Left lung (tissue), 10 donors: Measurements from ENCODE around the gene CUX1. TPM values are rescaled to one million over a fixed set of nuclear protein-coding genes. Genes with fewer than 3 reads are reported as not detected.

Source experiments
- ATAC-seq: fragments of 200-7000 bp; cut with Tn5 transposase; one replicate; pipeline ENCODE4 v1.9.1; 2020; ENCODE audit warnings: moderate library complexity
- DNase-seq, 4 donors: peaks; one replicate each; pipeline ENCODE4 v3.0.0-alpha.2; 2013 to 2020
- H3K27ac ChIP-seq, 2 donors: fragments of 200-600 bp; sonication (generic) in 1 of 2; one replicate each; pipeline versions ENCODE4 v1.5.0 to v1.8.0; 2020 to 2021
- H3K27me3 ChIP-seq, 2 donors: fragments of 200-600 bp; sonication (generic) in 1 of 2; one replicate each; pipeline versions ENCODE4 v1.5.0 to v1.8.0; 2020 to 2021
- H3K36me3 ChIP-seq, 2 donors: fragments of 200-600 bp; sonication (generic) in 1 of 2; one replicate each; pipeline versions ENCODE4 v1.5.0 to v1.8.0; 2020 to 2021
- H3K4me1 ChIP-seq, 2 donors: fragments of 200-600 bp; one replicate each; pipeline ENCODE4 v1.8.0; 2021
- H3K4me3 ChIP-seq, 2 donors: fragments of 200-600 bp; sonication (generic) in 1 of 2; one replicate each; pipeline versions ENCODE4 v1.5.0 to v1.8.0; 2020 to 2021; ENCODE audit warnings: mild to moderate bottlenecking in 1 of 2
- H3K9me3 ChIP-seq, 2 donors: fragments of 200-600 bp; sonication (generic) in 1 of 2; one replicate each; pipeline versions ENCODE4 v1.5.0 to v1.8.0; 2020 to 2021
- intact Hi-C, 2 donors: fragments of 100-400 bp; cut with DNase I; formaldehyde crosslinking; loops; one replicate each; pipeline versions ENCODE4 v1.11.2 to v1.14.2; 2022
- polyA plus RNA-seq, 6 donors: library from polyadenylated mRNA; unstranded; fragments of 120-200 nt; gene quantifications; one replicate each; pipeline ENCODE4 v1.2.1, GENCODE V29; 2013; ENCODE audit not compliant: insufficient read length in 6 of 6
- total RNA-seq, 2 donors: library from RNA; stranded (reverse); fragmentation: NEBNext Ultra II Directional; extraction: Animal tissue kit (Norgen Biotek cat#: 25700); gene quantifications; one replicate each; pipeline ENCODE4 v1.2.1, GENCODE V29; 2021
- TF ChIP-seq, protein P1 (sequence below), 2 donors: fragments of 200-600 bp; sonication (generic) in 1 of 2; IDR thresholded peaks; one replicate each; pipeline versions ENCODE4 v1.5.0 to v1.8.0; 2021; ENCODE audit warnings: antibody characterized with exemption in 2 of 2
- donor health status: DM: no; HTN: yes; CAD: no.
- donor health status: DM: no; HTN: no; CAD: no.

The CUX1 gene
- total and polyA plus RNA-seq, 8 donors: 86.4 to 157 (median 96.4) TPM

DNA sequence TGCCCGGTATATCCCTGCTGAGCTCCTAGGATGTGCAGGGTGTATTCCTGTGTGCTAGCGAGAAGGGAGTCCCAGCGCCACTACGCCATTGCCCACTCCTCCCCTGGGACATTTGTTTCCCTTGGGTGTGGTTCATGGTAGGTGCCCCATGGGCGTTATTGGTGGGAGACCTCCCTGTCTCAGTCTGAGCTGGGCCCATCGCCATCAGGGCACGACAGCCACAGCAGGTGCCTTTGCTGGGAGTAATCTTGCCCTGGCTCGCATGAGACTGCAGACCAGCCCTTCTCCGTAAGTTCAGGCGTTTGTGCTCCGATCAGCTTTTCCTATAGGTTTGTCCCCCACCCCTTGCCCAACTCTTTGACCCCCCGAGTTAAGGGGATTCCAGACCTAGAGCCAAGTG lies 332.0 kb downstream of the CUX1 start:
- peaks cover 0 to 21% of the 10 kb centered on the region in 2 donors for H3K36me3 ChIP-seq
- H3K9me3 ChIP-seq: no peaks in the 10 kb centered on the region
- TF ChIP-seq, protein P1, sequence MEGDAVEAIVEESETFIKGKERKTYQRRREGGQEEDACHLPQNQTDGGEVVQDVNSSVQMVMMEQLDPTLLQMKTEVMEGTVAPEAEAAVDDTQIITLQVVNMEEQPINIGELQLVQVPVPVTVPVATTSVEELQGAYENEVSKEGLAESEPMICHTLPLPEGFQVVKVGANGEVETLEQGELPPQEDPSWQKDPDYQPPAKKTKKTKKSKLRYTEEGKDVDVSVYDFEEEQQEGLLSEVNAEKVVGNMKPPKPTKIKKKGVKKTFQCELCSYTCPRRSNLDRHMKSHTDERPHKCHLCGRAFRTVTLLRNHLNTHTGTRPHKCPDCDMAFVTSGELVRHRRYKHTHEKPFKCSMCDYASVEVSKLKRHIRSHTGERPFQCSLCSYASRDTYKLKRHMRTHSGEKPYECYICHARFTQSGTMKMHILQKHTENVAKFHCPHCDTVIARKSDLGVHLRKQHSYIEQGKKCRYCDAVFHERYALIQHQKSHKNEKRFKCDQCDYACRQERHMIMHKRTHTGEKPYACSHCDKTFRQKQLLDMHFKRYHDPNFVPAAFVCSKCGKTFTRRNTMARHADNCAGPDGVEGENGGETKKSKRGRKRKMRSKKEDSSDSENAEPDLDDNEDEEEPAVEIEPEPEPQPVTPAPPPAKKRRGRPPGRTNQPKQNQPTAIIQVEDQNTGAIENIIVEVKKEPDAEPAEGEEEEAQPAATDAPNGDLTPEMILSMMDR (IDR thresholded peaks at IDR 0.05): no peak
- intact Hi-C loops: no loop called here
- H3K27ac ChIP-seq: no peak overlapping the region
- no peak overlapping the region for H3K4me3 ChIP-seq
- peak in 1 of 4 donors; percentile 51 for DNase-seq
- no peaks in the 10 kb centered on the region for H3K4me1 ChIP-seq
- no peaks in the 10 kb centered on the region for H3K27me3 ChIP-seq
- no peak for ATAC-seq

DNA sequence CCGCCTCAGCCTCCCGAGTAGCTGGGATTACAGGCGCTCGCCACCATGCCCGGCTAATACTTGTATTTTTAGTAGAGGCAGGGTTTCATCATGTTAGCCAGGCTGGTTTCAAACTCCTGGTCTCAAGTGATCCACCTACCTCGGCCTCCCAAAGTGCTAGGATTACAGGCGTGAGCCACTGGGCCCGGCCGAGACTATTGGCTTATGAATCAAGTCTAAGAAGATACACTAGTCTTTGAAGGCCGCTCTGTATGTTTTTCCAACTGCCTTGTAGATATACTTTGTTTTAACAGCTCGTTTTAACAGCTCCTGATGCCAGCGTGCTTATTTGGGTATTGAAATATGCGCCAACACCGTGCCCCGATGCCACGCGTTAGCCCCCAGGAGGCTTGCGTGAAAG lies 332.8 kb downstream of the CUX1 start:
- ATAC-seq (no peak), DNase-seq (peak in 1 of 4 donors; percentile 23)
- H3K4me3 ChIP-seq: no peak overlapping the region
- no peaks in the 10 kb centered on the region for H3K4me1 ChIP-seq
- H3K27me3 ChIP-seq: no peaks in the 10 kb centered on the region
- peaks cover 0 to 21% of the 10 kb centered on the region in 2 donors for H3K36me3 ChIP-seq
- intact Hi-C loops: no loop called here
- no peaks in the 10 kb centered on the region for H3K9me3 ChIP-seq
- no peak overlapping the region for H3K27ac ChIP-seq
- TF ChIP-seq, protein P1 (IDR thresholded peaks at IDR 0.05): no peak

DNA sequence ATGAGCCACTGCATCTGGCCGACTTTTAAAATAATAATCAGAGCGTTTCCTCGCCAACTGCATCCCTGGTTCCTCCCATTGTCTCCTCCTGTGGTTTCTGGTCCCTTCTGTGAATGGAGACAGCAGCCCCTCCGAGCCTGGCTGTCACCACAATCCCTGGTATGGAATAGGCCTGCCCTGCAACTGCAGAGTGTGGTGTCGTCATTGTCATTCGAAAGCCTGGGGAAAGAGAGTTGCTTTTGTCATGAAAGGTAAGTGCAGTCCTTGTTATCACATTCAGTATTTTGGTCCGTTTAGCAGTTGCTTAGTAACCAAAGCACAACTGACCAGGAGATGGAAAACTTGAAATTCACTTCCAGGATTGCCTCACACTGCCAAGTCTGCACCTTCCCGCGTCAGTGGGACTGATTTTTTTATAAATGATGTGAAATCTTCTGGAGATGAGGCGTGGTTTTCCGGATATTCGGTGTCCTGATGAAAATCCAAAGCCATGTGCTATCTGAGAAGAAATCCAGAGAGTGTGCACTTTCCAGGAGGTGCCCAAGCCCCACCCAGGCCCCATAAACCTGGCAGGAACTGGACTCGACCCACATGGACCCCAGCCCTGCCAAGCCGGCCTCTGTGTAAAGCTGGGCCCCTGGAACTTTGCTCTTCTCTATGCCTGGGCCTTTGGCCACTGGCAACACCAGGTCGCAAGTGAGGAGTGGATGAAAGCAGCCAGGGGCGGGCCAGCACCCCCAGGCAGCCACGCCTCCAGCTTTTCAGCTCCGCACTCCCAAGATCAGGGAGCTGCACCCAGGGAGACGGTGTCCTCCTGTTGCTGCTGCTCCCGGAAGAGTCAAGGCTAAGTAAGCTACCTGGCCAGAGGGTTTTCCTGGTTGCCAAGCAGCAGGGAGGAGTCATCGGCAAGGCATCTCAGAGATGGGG lies 335.5 kb downstream of the CUX1 start:
- ATAC-seq (peak; percentile 75), DNase-seq (peak in 3 of 4 donors; percentile 40 to 54 (median 50))
- intact Hi-C loops: no loop called here
- TF ChIP-seq, protein P1 (IDR thresholded peaks at IDR 0.05): no peak
- Histone ChIP-seq H3K36me3 (peaks cover 0 to 35% of the 10 kb centered on the region in 2 donors), H3K27me3 (no peaks in the 10 kb centered on the region), H3K27ac (peak overlapping the region in 1 of 2 donors; percentile 63), H3K4me1 (no peaks in the 10 kb centered on the region), H3K9me3 (no peaks in the 10 kb centered on the region), H3K4me3 (no peak overlapping the region)

DNA sequence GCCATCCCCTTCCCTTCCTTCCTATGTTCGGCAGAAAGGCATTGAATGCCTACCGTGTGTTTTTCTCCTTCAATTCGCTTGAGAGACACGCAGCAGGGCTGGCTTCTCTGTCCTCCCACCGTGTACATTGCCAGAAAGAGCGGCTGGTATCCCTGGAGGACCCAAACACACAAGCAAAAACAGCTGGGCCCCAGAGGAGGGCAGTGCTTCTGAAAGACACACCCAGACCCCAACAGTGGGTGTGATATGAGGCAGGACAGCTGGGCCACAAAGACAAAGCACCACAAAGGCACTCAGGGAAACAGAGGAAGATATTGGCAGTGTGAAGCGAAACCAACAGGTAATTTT lies 336.1 kb downstream of the CUX1 start:
- Histone ChIP-seq H3K4me3 (no peak overlapping the region), H3K27ac (peak overlapping the region in 1 of 2 donors; percentile 63), H3K36me3 (peaks cover 0 to 42% of the 10 kb centered on the region in 2 donors), H3K9me3 (no peaks in the 10 kb centered on the region), H3K27me3 (no peaks in the 10 kb centered on the region), H3K4me1 (no peaks in the 10 kb centered on the region)
- intact Hi-C loops: no loop called here
- TF ChIP-seq, protein P1 (IDR thresholded peaks at IDR 0.05): no peak
- no peak for DNase-seq
- ATAC-seq: no peak

DNA sequence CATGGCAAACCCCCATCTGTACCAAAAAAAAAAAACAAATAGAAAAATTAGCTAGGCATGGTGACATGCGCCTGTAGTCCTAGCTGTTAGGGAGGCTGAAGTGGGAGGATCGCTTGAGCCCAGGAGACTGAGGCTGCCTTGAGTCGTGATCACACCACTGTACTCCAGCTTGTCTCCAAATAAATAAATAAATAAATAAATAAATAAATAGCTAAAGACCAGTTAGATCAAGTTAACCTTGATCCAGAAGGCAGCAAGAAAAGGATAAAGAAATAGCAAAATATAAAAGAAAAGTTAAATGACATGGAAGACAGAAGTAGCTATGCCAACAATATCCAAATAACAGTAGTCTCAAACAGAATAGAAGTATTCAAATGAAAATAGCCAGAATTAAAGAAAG lies 337.0 kb downstream of the CUX1 start:
- no peaks in the 10 kb centered on the region for H3K4me1 ChIP-seq
- H3K36me3 ChIP-seq: peaks cover 0 to 49% of the 10 kb centered on the region in 2 donors
- DNase-seq (no peak), ATAC-seq (no peak)
- H3K4me3 ChIP-seq: no peak overlapping the region
- TF ChIP-seq, protein P1 (IDR thresholded peaks at IDR 0.05): no peak
- intact Hi-C loops: no loop called here
- no peaks in the 10 kb centered on the region for H3K9me3 ChIP-seq
- H3K27ac ChIP-seq: no peak overlapping the region
- H3K27me3 ChIP-seq: no peaks in the 10 kb centered on the region
